GM12878 (cell line): ENCODE data around the gene FAM222A. TPM values are rescaled to one million over a fixed set of nuclear protein-coding genes. Genes with fewer than 3 reads are reported as not detected.

Experiments
- ATAC-seq: fragments of 200-7000 bp; cut with Tn5 transposase; 3 replicates; pipeline ENCODE4 v1.9.1; 2020; ENCODE audit warnings: mild to moderate bottlenecking, moderate library complexity
- BruUV-seq: library from RNA; stranded (reverse); fragments of 400-500 nt; replicated peaks from 2 replicates; lab custom pipeline; 2021; lab: Mats Ljungman, UMichigan
- CTCF ChIA-PET: fragments of 300-600 bp; sonication (Branson Sonifier 250); formaldehyde crosslinking; extraction: SDS; loops from one replicate; lab custom pipeline; 2021; ENCODE audit warnings: inconsistent platforms; lab: Yijun Ruan, JAX
- POLR2A ChIA-PET: fragments of 350-600 bp; formaldehyde crosslinking; extraction: SDS; loops from one replicate; lab custom pipeline; 2021; ENCODE audit warnings: inconsistent platforms; lab: Charles Lee
- RAD21 ChIA-PET: fragments of 300-600 bp; sonication (Branson Sonifier 250); formaldehyde crosslinking; loops from one replicate; lab custom pipeline; 2023; ENCODE audit warnings: antibody characterized with exemption; ENCODE audit not compliant: unreplicated experiment; lab: Charles Lee
- SMC1A ChIA-PET: fragments of 300-600 bp; sonication (Branson Sonifier 250); formaldehyde crosslinking; loops from one replicate; lab custom pipeline; 2023; ENCODE audit not compliant: unreplicated experiment, uncharacterized antibody; lab: Charles Lee
- DNase-seq: peaks from one replicate; pipeline ENCODE4 v3.0.0-alpha.2; 2011; ENCODE audit warnings: low read depth, low spot score
- FAIRE-seq: peaks from 3 replicates; lab custom pipeline; 2011; peaks lifted over from hg19 to GRCh38; lab: Jason Lieb, UNC
- H2AFZ ChIP-seq: 2 replicates; pipeline ENCODE4 v1.6.0; 2011; ENCODE audit warnings: low read depth, low read length, control low read depth; ENCODE audit not compliant: control insufficient read depth
- H3K27ac ChIP-seq: 2 replicates; pipeline ENCODE4 v1.5.1; 2011; ENCODE audit warnings: control low read depth; ENCODE audit not compliant: control insufficient read depth, insufficient read depth
- H3K27me3 ChIP-seq, 2 experiments: replicated peaks in 1 of 2; 2 replicates each; pipeline versions ENCODE4 v1.6.0 to v1.6.1; 2011; ENCODE audit warnings: low read length in 1 of 2; ENCODE audit not compliant: control insufficient read depth in 2 of 2, insufficient read depth in 2 of 2
- H3K36me3 ChIP-seq, 2 experiments: 2 replicates each; pipeline ENCODE4 v1.5.1; 2011; ENCODE audit warnings: low read length in 1 of 2; ENCODE audit not compliant: control insufficient read depth in 2 of 2, insufficient read depth in 2 of 2
- H3K4me1 ChIP-seq: 2 replicates; pipeline ENCODE4 v1.6.1; 2011; ENCODE audit warnings: mild to moderate bottlenecking, low read length, moderate library complexity, mixed read lengths; ENCODE audit not compliant: control insufficient read depth, insufficient read depth
- H3K4me2 ChIP-seq: 2 replicates; pipeline ENCODE4 v1.6.0; 2011; ENCODE audit warnings: control low read depth; ENCODE audit not compliant: control insufficient read depth, insufficient read depth
- H3K4me3 ChIP-seq: fragments of 200-600 bp; sonication (generic); 2 replicates; pipeline ENCODE4 v1.5.1; 2016
- H3K79me2 ChIP-seq: 2 replicates; pipeline ENCODE4 v1.6.0; 2011; ENCODE audit warnings: low read length; ENCODE audit not compliant: control insufficient read depth, insufficient read depth
- H3K9ac ChIP-seq: 2 replicates; pipeline ENCODE4 v1.8.0; 2011; ENCODE audit warnings: low read length, control low read depth, mixed read lengths; ENCODE audit not compliant: control insufficient read depth, insufficient read depth
- H3K9me3 ChIP-seq: replicated peaks from 3 replicates; pipeline ENCODE4 v1.5.1; 2011; ENCODE audit warnings: mild to moderate bottlenecking, low read length; ENCODE audit not compliant: control insufficient read depth, insufficient read depth
- H4K20me1 ChIP-seq: 2 replicates; pipeline ENCODE4 v1.6.0; 2011; ENCODE audit not compliant: control insufficient read depth, insufficient read depth
- CREB1 ChIP-seq: IDR thresholded peaks from 2 replicates; pipeline ENCODE4 v1.6.1; 2012; ENCODE audit warnings: low read depth, mild to moderate bottlenecking, inconsistent platforms
- EGR1 ChIP-seq, 2 experiments: IDR thresholded peaks; 1 replicate in 1 of 2; 2 replicates in 1 of 2; pipeline ENCODE4 v1.6.1; 2011 to 2012; ENCODE audit warnings: low read depth in 2 of 2, low read length in 2 of 2, borderline replicate concordance in 1 of 2, mild to moderate bottlenecking in 1 of 2, moderate library complexity in 1 of 2
- GABPA ChIP-seq: IDR thresholded peaks from 2 replicates; pipeline ENCODE4 v1.6.1; 2014; ENCODE audit warnings: antibody characterized with exemption, low read depth, mild to moderate bottlenecking, inconsistent platforms
- JUNB ChIP-seq: IDR thresholded peaks from 2 replicates; pipeline ENCODE4 v1.6.1; 2016; ENCODE audit warnings: antibody characterized with exemption, mild to moderate bottlenecking
- SMAD5 ChIP-seq: IDR thresholded peaks from 2 replicates; pipeline ENCODE4 v1.6.1; 2016; ENCODE audit warnings: antibody characterized with exemption, low read depth
- SREBF2 ChIP-seq: IDR thresholded peaks from 2 replicates; pipeline ENCODE4 v1.6.1; 2012; ENCODE audit warnings: mild to moderate bottlenecking, low read length
- SUZ12 ChIP-seq: fragments of 200-600 bp; sonication (generic); IDR thresholded peaks from one replicate; pipeline ENCODE4 v1.6.1; 2018; ENCODE audit warnings: antibody characterized with exemption, mild to moderate bottlenecking; ENCODE audit not compliant: unreplicated experiment
- TBL1XR1 ChIP-seq: IDR thresholded peaks from 2 replicates; pipeline ENCODE4 v1.6.1; 2012; ENCODE audit warnings: low read depth, low read length, improper control_type of control experiment
- ZNF274 ChIP-seq: IDR thresholded peaks from one replicate; pipeline ENCODE4 v1.8.0; 2011; ENCODE audit not compliant: insufficient read length, insufficient read depth
- WGBS: methylation state at CpG from one replicate; pipeline ENCODE4 v1.1.6; 2016; ENCODE audit warnings: low lambda C conversion rate; ENCODE audit not compliant: insufficient replicate concordance, insufficient coverage; ENCODE audit errors: missing lambda C conversion rate; 5-methylcytosine and 5-hydroxymethylcytosine counted together
- in situ Hi-C: fragments of 300-500 bp; cut with MboI; formaldehyde crosslinking; loops from 9 replicates; pipeline ENCODE4 v1.14.3; 2018; ENCODE audit warnings: mixed read lengths
- intact Hi-C: fragments of 100-400 bp; cut with micrococcal nuclease; formaldehyde crosslinking; loops from one replicate; pipeline ENCODE4 v1.14.2; 2022; ENCODE audit not compliant: unreplicated experiment
- polyA plus RNA-seq, 11 experiments: library from polyadenylated mRNA; depleted of rRNA in 4 of 11; unstranded in 6 of 11; stranded (reverse) in 5 of 11; fragments of >200 nt; fragmentation: Nextera tagmentation in 4 of 11; fragmentation: Illumina TruSeq in 1 of 11; extraction: Ambion mirVana in 4 of 11; extraction: Trizol in 1 of 11; gene quantifications; 1 replicate in 1 of 11; 2 replicates in 10 of 11; pipeline versions ENCODE4 v1.2.1 to v1.2.3, GENCODE V29; 2011 to 2016; ENCODE audit warnings: inconsistent platforms in 2 of 11, missing spikeins in 2 of 11, low read depth in 1 of 11
- total RNA-seq, 4 experiments: library from RNA; depleted of rRNA in 3 of 4; stranded (reverse); fragments of >200 nt in 3 of 4; fragmentation: Illumina TruSeq in 1 of 4; extraction: Trizol in 1 of 4; gene quantifications; 2 replicates each; pipeline versions ENCODE4 v1.2.1 to v1.2.3, GENCODE V29; 2013 to 2021
- TF ChIP-seq, protein P1 (sequence below), 3 experiments: IDR thresholded peaks in 2 of 3; conservative IDR thresholded peaks in 1 of 3; 2 replicates each; pipeline ENCODE4 v1.5.1; 2011; ENCODE audit warnings: low read depth in 3 of 3, low read length in 3 of 3, mild to moderate bottlenecking in 3 of 3, control low read depth in 2 of 3, moderate library complexity in 2 of 3, inconsistent platforms in 1 of 3, mixed read lengths in 1 of 3; ENCODE audit not compliant: control insufficient read depth in 2 of 3, insufficient read depth in 1 of 3; ENCODE audit errors: extremely low read depth in 1 of 3
- TF ChIP-seq, protein P2 (sequence below): fragments of 450-650 bp; conservative IDR thresholded peaks from 2 replicates; pipeline ENCODE4 v1.6.1; 2017; ENCODE audit warnings: mild to moderate bottlenecking, moderate library complexity

Gene FAM222A
- total and polyA plus RNA-seq, 10 of the 15 experiments (the other 5 are each of a cell fraction or from before 2014, with no cell fraction given) = 0.04 to 0.49 (median 0.14) TPM; not detected in 3

DNA sequence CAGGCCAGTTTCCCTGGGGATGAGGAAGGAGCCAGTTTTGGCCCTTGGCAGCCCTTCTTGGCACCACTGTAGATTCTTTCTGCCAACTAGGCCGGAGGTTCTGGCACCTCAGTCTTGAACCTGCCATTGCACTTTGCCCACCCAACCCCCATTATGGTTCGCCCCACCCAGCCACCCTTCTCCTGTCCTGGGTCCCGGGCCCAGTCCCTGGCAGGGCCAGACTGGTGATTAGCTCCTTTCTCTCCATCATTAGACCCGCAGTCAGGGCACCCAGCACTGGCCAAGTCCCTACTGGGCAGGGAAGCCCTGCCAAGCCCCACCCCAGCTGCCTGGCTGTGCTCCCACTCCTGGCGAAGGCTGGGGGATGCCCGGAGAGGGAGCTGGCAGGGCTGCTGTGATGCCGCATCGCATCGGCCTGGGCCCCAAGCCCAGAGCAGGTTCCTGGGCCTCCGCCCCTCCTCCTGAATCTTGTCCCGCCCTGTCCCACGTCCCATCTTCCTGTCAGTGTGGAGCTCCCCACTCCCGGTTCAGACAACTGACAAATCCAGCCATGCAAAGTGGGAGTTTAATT lies 9.8 kb downstream of the FAM222A start:
- Histone ChIP-seq H4K20me1 (no peaks in the 10 kb centered on the region), H3K4me1 (no peaks in the 10 kb centered on the region), H3K79me2 (no peaks in the 10 kb centered on the region), H3K27me3 (peaks cover 0 to 2% of the 10 kb centered on the region in 2 experiments; a peak in 3 of 4 replicates), H3K4me2 (no peak overlapping the region), H3K4me3 (no peak overlapping the region), H3K9me3 (no peaks in the 10 kb centered on the region), H3K27ac (no peak overlapping the region), H3K9ac (no peak overlapping the region), H2AFZ (no peak overlapping the region), H3K36me3 (no peaks in the 10 kb centered on the region)
- BruUV-seq = no TSS peak
- ChIA-PET CTCF (no interaction called here), RAD21 (no interaction called here), POLR2A (no interaction called here), SMC1A (no interaction called here)
- FAIRE-seq (no peak), DNase-seq (no peak), ATAC-seq (no peak)
- intact Hi-C loops (no loop called here), in situ Hi-C loops (no loop called here)
- TF ChIP-seq CREB1 (no peak), ZNF274 (no peak), SREBF2 (no peak), SMAD5 (no peak), EGR1 (IDR thresholded peaks at IDR 0.05; ENCODE audit: borderline replicate concordance in 1 of 2, low read depth in 2 of 2, low read length in 2 of 2) (no peak), TBL1XR1 (no peak), JUNB (no peak), GABPA (no peak), SUZ12 (no peak)
- TF ChIP-seq, protein P1, sequence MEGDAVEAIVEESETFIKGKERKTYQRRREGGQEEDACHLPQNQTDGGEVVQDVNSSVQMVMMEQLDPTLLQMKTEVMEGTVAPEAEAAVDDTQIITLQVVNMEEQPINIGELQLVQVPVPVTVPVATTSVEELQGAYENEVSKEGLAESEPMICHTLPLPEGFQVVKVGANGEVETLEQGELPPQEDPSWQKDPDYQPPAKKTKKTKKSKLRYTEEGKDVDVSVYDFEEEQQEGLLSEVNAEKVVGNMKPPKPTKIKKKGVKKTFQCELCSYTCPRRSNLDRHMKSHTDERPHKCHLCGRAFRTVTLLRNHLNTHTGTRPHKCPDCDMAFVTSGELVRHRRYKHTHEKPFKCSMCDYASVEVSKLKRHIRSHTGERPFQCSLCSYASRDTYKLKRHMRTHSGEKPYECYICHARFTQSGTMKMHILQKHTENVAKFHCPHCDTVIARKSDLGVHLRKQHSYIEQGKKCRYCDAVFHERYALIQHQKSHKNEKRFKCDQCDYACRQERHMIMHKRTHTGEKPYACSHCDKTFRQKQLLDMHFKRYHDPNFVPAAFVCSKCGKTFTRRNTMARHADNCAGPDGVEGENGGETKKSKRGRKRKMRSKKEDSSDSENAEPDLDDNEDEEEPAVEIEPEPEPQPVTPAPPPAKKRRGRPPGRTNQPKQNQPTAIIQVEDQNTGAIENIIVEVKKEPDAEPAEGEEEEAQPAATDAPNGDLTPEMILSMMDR (IDR thresholded peaks at IDR 0.05 in 2 of 3, conservative IDR thresholded peaks at IDR 0.05 in 1 of 3; ENCODE audit: control insufficient read depth in 2 of 3, extremely low read depth in 1 of 3, insufficient read depth in 1 of 3, low read depth in 3 of 3, low read length in 3 of 3) = no peak
- TF ChIP-seq, protein P2, sequence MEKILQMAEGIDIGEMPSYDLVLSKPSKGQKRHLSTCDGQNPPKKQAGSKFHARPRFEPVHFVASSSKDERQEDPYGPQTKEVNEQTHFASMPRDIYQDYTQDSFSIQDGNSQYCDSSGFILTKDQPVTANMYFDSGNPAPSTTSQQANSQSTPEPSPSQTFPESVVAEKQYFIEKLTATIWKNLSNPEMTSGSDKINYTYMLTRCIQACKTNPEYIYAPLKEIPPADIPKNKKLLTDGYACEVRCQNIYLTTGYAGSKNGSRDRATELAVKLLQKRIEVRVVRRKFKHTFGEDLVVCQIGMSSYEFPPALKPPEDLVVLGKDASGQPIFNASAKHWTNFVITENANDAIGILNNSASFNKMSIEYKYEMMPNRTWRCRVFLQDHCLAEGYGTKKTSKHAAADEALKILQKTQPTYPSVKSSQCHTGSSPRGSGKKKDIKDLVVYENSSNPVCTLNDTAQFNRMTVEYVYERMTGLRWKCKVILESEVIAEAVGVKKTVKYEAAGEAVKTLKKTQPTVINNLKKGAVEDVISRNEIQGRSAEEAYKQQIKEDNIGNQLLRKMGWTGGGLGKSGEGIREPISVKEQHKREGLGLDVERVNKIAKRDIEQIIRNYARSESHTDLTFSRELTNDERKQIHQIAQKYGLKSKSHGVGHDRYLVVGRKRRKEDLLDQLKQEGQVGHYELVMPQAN = no peak
- 38% methylated on average over 13 of the region's 13 CpGs for WGBS
